ENCODE measurements around the gene MTARC1. TPM values are rescaled to one million over a fixed set of nuclear protein-coding genes. Genes with fewer than 3 reads are reported as not detected.

MTARC1 gene
- total and polyA plus RNA-seq, 5 donors from 2014 or later, result not detected

GRCh38 chr1:220775240-220775853, 11.4 kb upstream of the MTARC1 start:
- no peak overlapping the region for H3K4me3 Mint-ChIP-seq
- H3K9me3 Mint-ChIP-seq, result no peaks in the 10 kb centered on the region
- Histone ChIP-seq H3K27ac (ENCODE audit: insufficient read depth, low read length, poor library complexity, severe bottlenecking) (no peak overlapping the region), H3K4me3 (ENCODE audit: low read depth, low read length) (no peak overlapping the region), H3K27me3 (ENCODE audit: control insufficient read depth, insufficient read depth, low read length) (no peaks in the 10 kb centered on the region), H3K36me3 (ENCODE audit: control insufficient read depth, insufficient read depth, low read length) (no peaks in the 10 kb centered on the region), H3K9me3 (ENCODE audit: control insufficient read depth in 2 of 2, low read length in 2 of 2) (no peaks in the 10 kb centered on the region), H3K4me1 (ENCODE audit: control insufficient read depth, insufficient read depth, low read length, poor library complexity, severe bottlenecking) (no peaks in the 10 kb centered on the region)
- peaks cover 5% of the 10 kb centered on the region for H3K27me3 Mint-ChIP-seq
- peaks cover 0 to 2% (median 0%) of the 10 kb centered on the region in 4 donors for H3K4me1 Mint-ChIP-seq
- no peak for ATAC-seq (ENCODE audit: low read depth in 2 of 2)
- H3K27ac Mint-ChIP-seq, result no peak overlapping the region
- no peaks in the 10 kb centered on the region for H3K36me3 Mint-ChIP-seq
- DNase-seq, result peak in 1 of 3 donors; percentile 20

- Histone ChIP-seq H3K4me1 (ENCODE audit: control insufficient read depth, insufficient read depth, low read length, poor library complexity, severe bottlenecking) (no peaks in the 10 kb centered on the region), H3K4me3 (ENCODE audit: low read depth, low read length) (no peak overlapping the region), H3K36me3 (ENCODE audit: control insufficient read depth, insufficient read depth, low read length) (no peaks in the 10 kb centered on the region), H3K27me3 (ENCODE audit: control insufficient read depth, insufficient read depth, low read length) (no peaks in the 10 kb centered on the region), H3K9me3 (ENCODE audit: control insufficient read depth in 2 of 2, low read length in 2 of 2) (no peaks in the 10 kb centered on the region), H3K27ac (ENCODE audit: insufficient read depth, low read length, poor library complexity, severe bottlenecking) (no peak overlapping the region)
- Mint-ChIP-seq H3K9me3 (no peaks in the 10 kb centered on the region), H3K36me3 (no peaks in the 10 kb centered on the region), H3K4me1 (peaks cover 0 to 2% (median 0%) of the 10 kb centered on the region in 4 donors), H3K4me3 (no peak overlapping the region), H3K27ac (no peak overlapping the region), H3K27me3 (peaks cover 9% of the 10 kb centered on the region)
- no peak for DNase-seq
- no peak for ATAC-seq (ENCODE audit: low read depth in 2 of 2)
These were observed 10.5 kb upstream of the MTARC1 start for GRCh38 chr1:220776254-220776653.

GRCh38 chr1:220776720-220777326, 9.9 kb upstream of the MTARC1 start:
- ATAC-seq (ENCODE audit: low read depth in 2 of 2) (peak; percentile 43 to 55), DNase-seq (peak; percentile 24 to 59 (median 38))
- Histone ChIP-seq H3K27me3 (ENCODE audit: control insufficient read depth, insufficient read depth, low read length) (no peaks in the 10 kb centered on the region), H3K9me3 (ENCODE audit: control insufficient read depth in 2 of 2, low read length in 2 of 2) (no peaks in the 10 kb centered on the region), H3K4me1 (ENCODE audit: control insufficient read depth, insufficient read depth, low read length, poor library complexity, severe bottlenecking) (no peaks in the 10 kb centered on the region), H3K36me3 (ENCODE audit: control insufficient read depth, insufficient read depth, low read length) (no peaks in the 10 kb centered on the region), H3K4me3 (ENCODE audit: low read depth, low read length) (no peak overlapping the region), H3K27ac (ENCODE audit: insufficient read depth, low read length, poor library complexity, severe bottlenecking) (no peak overlapping the region)
- H3K27me3 Mint-ChIP-seq, result peaks cover 15% of the 10 kb centered on the region
- no peaks in the 10 kb centered on the region for H3K9me3 Mint-ChIP-seq
- H3K27ac Mint-ChIP-seq, result no peak overlapping the region
- H3K4me1 Mint-ChIP-seq, result peaks cover 0 to 2% (median 0%) of the 10 kb centered on the region in 4 donors
- H3K36me3 Mint-ChIP-seq, result no peaks in the 10 kb centered on the region
- H3K4me3 Mint-ChIP-seq, result no peak overlapping the region

GRCh38 chr1:220783453-220783852, 3.3 kb upstream of the MTARC1 start:
- no peaks in the 10 kb centered on the region for H3K9me3 Mint-ChIP-seq
- H3K27ac ChIP-seq (ENCODE audit: insufficient read depth, low read length, poor library complexity, severe bottlenecking), result no peak overlapping the region
- H3K36me3 ChIP-seq (ENCODE audit: control insufficient read depth, insufficient read depth, low read length), result no peaks in the 10 kb centered on the region
- peak overlapping the region in 1 of 3 donors; percentile 49 for H3K27ac Mint-ChIP-seq
- no peak overlapping the region for H3K4me3 ChIP-seq (ENCODE audit: low read depth, low read length)
- peaks cover 48% of the 10 kb centered on the region for H3K27me3 Mint-ChIP-seq
- H3K36me3 Mint-ChIP-seq, result no peaks in the 10 kb centered on the region
- no peaks in the 10 kb centered on the region for H3K4me1 ChIP-seq (ENCODE audit: control insufficient read depth, insufficient read depth, low read length, poor library complexity, severe bottlenecking)
- H3K27me3 ChIP-seq (ENCODE audit: control insufficient read depth, insufficient read depth, low read length), result peaks cover 6% of the 10 kb centered on the region
- H3K4me1 Mint-ChIP-seq, result no peaks in the 10 kb centered on the region
- ATAC-seq (ENCODE audit: low read depth in 2 of 2) (no peak), DNase-seq (no peak)
- no peak overlapping the region for H3K4me3 Mint-ChIP-seq
- H3K9me3 ChIP-seq (ENCODE audit: control insufficient read depth in 2 of 2, low read length in 2 of 2), result no peaks in the 10 kb centered on the region

- H3K36me3 ChIP-seq (ENCODE audit: control insufficient read depth, insufficient read depth, low read length), result no peaks in the 10 kb centered on the region
- H3K36me3 Mint-ChIP-seq, result no peaks in the 10 kb centered on the region
- no peaks in the 10 kb centered on the region for H3K9me3 ChIP-seq (ENCODE audit: control insufficient read depth in 2 of 2, low read length in 2 of 2)
- H3K27ac ChIP-seq (ENCODE audit: insufficient read depth, low read length, poor library complexity, severe bottlenecking), result no peak overlapping the region
- peaks cover 6% of the 10 kb centered on the region for H3K27me3 ChIP-seq (ENCODE audit: control insufficient read depth, insufficient read depth, low read length)
- H3K4me1 ChIP-seq (ENCODE audit: control insufficient read depth, insufficient read depth, low read length, poor library complexity, severe bottlenecking), result no peaks in the 10 kb centered on the region
- no peak overlapping the region for H3K4me3 ChIP-seq (ENCODE audit: low read depth, low read length)
- H3K27ac Mint-ChIP-seq, result no peak overlapping the region
- H3K27me3 Mint-ChIP-seq, result peaks cover 59% of the 10 kb centered on the region
- H3K4me3 Mint-ChIP-seq, result no peak overlapping the region
- ATAC-seq (ENCODE audit: low read depth in 2 of 2), result no peak
- no peaks in the 10 kb centered on the region for H3K9me3 Mint-ChIP-seq
- H3K4me1 Mint-ChIP-seq, result no peaks in the 10 kb centered on the region
- no peak for DNase-seq
These were observed 2.0 kb upstream of the MTARC1 start for GRCh38 chr1:220784751-220785150.

- Histone ChIP-seq H3K36me3 (ENCODE audit: control insufficient read depth, insufficient read depth, low read length) (no peaks in the 10 kb centered on the region), H3K4me1 (ENCODE audit: control insufficient read depth, insufficient read depth, low read length, poor library complexity, severe bottlenecking) (no peaks in the 10 kb centered on the region), H3K27ac (ENCODE audit: insufficient read depth, low read length, poor library complexity, severe bottlenecking) (no peak overlapping the region), H3K4me3 (ENCODE audit: low read depth, low read length) (no peak overlapping the region), H3K9me3 (ENCODE audit: control insufficient read depth in 2 of 2, low read length in 2 of 2) (no peaks in the 10 kb centered on the region), H3K27me3 (ENCODE audit: control insufficient read depth, insufficient read depth, low read length) (peaks cover 6% of the 10 kb centered on the region)
- H3K27me3 Mint-ChIP-seq, result peaks cover 59% of the 10 kb centered on the region
- no peaks in the 10 kb centered on the region for H3K9me3 Mint-ChIP-seq
- no peak overlapping the region for H3K27ac Mint-ChIP-seq
- ATAC-seq (ENCODE audit: low read depth in 2 of 2) (no peak), DNase-seq (no peak)
- no peaks in the 10 kb centered on the region for H3K36me3 Mint-ChIP-seq
- no peak overlapping the region for H3K4me3 Mint-ChIP-seq
- H3K4me1 Mint-ChIP-seq, result no peaks in the 10 kb centered on the region
These were observed 1.3 kb upstream of the MTARC1 start for GRCh38 chr1:220785166-220786056.

GRCh38 chr1:220786057-220786336, 716 bp upstream of the MTARC1 start:
- ATAC-seq (ENCODE audit: low read depth in 2 of 2) (no peak), DNase-seq (no peak)
- Histone ChIP-seq H3K4me3 (ENCODE audit: low read depth, low read length) (no peak overlapping the region), H3K9me3 (ENCODE audit: control insufficient read depth in 2 of 2, low read length in 2 of 2) (no peaks in the 10 kb centered on the region), H3K27me3 (ENCODE audit: control insufficient read depth, insufficient read depth, low read length) (peaks cover 6% of the 10 kb centered on the region), H3K36me3 (ENCODE audit: control insufficient read depth, insufficient read depth, low read length) (no peaks in the 10 kb centered on the region), H3K4me1 (ENCODE audit: control insufficient read depth, insufficient read depth, low read length, poor library complexity, severe bottlenecking) (no peaks in the 10 kb centered on the region), H3K27ac (ENCODE audit: insufficient read depth, low read length, poor library complexity, severe bottlenecking) (no peak overlapping the region)
- H3K4me3 Mint-ChIP-seq, result no peak overlapping the region
- H3K4me1 Mint-ChIP-seq, result no peaks in the 10 kb centered on the region
- no peak overlapping the region for H3K27ac Mint-ChIP-seq
- no peaks in the 10 kb centered on the region for H3K36me3 Mint-ChIP-seq
- H3K27me3 Mint-ChIP-seq, result peaks cover 57% of the 10 kb centered on the region
- H3K9me3 Mint-ChIP-seq, result no peaks in the 10 kb centered on the region

Measured in CD4-positive, CD25-positive, alpha-beta regulatory T cell (primary cell).